ENCODE measurements around the gene CCNYL1.
"Not testable (repeated sequence)": the region's sequence is repeated elsewhere in the genome, so short reads cannot be mapped to it uniquely, and the experiment has no call there.

CCNYL1 gene

GRCh38 chr2:207743514-207743913, 32.1 kb downstream of the CCNYL1 start:
- no peak for FAIRE-seq

GRCh38 chr2:207744050-207744449, 32.6 kb downstream of the CCNYL1 start:
- FAIRE-seq: no peak

- no peak for FAIRE-seq
Measured at GRCh38 chr2:207744451-207744850, 33.0 kb downstream of the CCNYL1 start.

GRCh38 chr2:207746131-207746530, 34.7 kb downstream of the CCNYL1 start:
- peak; percentile 59 for FAIRE-seq

- FAIRE-seq: no peak
Measured at GRCh38 chr2:207747653-207748560, 36.5 kb downstream of the CCNYL1 start.

GRCh38 chr2:207748993-207749392, 37.6 kb downstream of the CCNYL1 start:
- FAIRE-seq: no peak

GRCh38 chr2:207749873-207750272, 38.4 kb downstream of the CCNYL1 start:
- no peak for FAIRE-seq

- no peak for FAIRE-seq
Measured at GRCh38 chr2:207750345-207750744, 38.9 kb downstream of the CCNYL1 start.

GRCh38 chr2:207750876-207751275, 39.4 kb downstream of the CCNYL1 start:
- FAIRE-seq: no peak

- FAIRE-seq: not testable (repeated sequence)
Measured at GRCh38 chr2:207753688-207754087, 42.2 kb downstream of the CCNYL1 start.

- no peak for FAIRE-seq
Measured at GRCh38 chr2:207754498-207755383, 43.3 kb downstream of the CCNYL1 start.

GRCh38 chr2:207758025-207758424, 46.6 kb downstream of the CCNYL1 start:
- FAIRE-seq: no peak

GRCh38 chr2:207759890-207760289, 48.5 kb downstream of the CCNYL1 start:
- FAIRE-seq: no peak

GRCh38 chr2:207760453-207760852, 49.0 kb downstream of the CCNYL1 start:
- no peak for FAIRE-seq

GRCh38 chr2:207761426-207761825, 50.0 kb downstream of the CCNYL1 start:
- FAIRE-seq: not testable (repeated sequence)

GRCh38 chr2:207762146-207762545, 50.7 kb downstream of the CCNYL1 start:
- FAIRE-seq: no peak

GRCh38 chr2:207763303-207763917, 52.0 kb downstream of the CCNYL1 start:
- no peak for FAIRE-seq

GRCh38 chr2:207764096-207764630, 52.7 kb downstream of the CCNYL1 start:
- FAIRE-seq: no peak

GRCh38 chr2:207765547-207765946, 54.1 kb downstream of the CCNYL1 start:
- no peak for FAIRE-seq

- no peak for FAIRE-seq
Measured at GRCh38 chr2:207766041-207766551, 54.7 kb downstream of the CCNYL1 start.

- FAIRE-seq: no peak
Measured at GRCh38 chr2:207766697-207767460, 55.4 kb downstream of the CCNYL1 start.
